Gastrocnemius medialis (tissue), 4 donors: ENCODE data around the gene PGA3.

Experiments
- CTCF ChIP-seq, 5 experiments: fragments of 450-650 bp in 3 of 5; fragments of 200-600 bp in 2 of 5; sonication (generic) in 2 of 5; IDR thresholded peaks in 4 of 5; conservative IDR thresholded peaks in 1 of 5; 1 replicate in 4 of 5; 2 replicates in 1 of 5; pipeline ENCODE4 v1.5.1; 2016 to 2019; ENCODE audit warnings: antibody characterized with exemption in 5 of 5, mild to moderate bottlenecking in 3 of 5, moderate library complexity in 3 of 5
- POLR2A ChIP-seq, 2 donors: fragments of 450-650 bp; IDR thresholded peaks; one replicate each; pipeline ENCODE4 v1.6.1; 2017; ENCODE audit warnings: antibody characterized with exemption in 2 of 2, mild to moderate bottlenecking in 2 of 2, moderate library complexity in 2 of 2

DNA sequence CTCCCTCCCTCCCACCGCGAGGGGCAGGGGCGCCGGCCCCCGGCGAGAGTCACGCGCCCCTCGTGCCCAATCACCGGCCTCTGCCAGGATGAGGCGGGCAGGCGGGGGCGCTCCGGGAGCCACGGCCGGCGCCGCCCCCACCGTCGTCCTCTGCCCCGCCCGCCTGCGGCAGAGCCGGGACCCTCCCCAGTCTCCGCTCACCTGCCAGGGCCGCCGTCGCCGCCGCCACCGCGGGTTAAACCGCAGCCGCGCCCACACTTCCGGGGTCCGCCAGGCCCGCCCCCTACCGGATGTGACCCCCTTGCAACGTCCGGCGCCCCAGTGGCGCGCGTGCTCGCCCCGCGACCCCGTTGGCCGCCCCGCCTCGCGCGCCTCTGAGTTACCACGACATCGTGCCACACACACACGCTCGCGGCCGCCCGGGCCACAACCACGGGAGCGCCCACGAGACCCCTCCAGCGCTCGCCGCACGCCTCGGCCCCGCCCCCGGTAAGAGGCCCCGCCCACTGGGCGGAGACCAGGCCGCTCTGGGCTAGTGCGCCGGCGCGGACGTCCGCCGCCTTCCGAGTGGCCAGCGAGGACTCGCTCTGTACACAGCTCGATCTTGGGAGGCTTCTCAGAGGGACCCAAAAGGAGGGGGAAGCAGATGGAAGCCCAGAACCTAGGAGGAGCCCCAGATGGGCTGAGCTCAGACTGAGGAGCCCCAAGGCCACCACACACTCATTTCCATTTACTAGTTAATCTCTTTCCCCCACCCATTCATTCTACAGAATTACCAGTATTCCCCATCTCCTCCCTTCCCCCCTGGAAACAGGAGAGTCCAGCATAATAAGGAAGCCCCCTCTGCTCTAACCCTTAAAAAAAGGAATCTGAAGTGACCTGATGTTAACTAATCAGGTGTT, 41.9 kb upstream of the PGA3 start, which contains the start of gene VPS37C:
- peak in 2 of 5 experiments; percentile 19 to 42 for TF ChIP-seq CTCF (IDR thresholded peaks at IDR 0.05 in 4 of 5, conservative IDR thresholded peaks at IDR 0.05 in 1 of 5)
- peak; percentile 60 for TF ChIP-seq POLR2A (IDR thresholded peaks at IDR 0.05)
